GM21526 (cell line): ENCODE data around the gene CMC1.
A peak's percentile ranks its signal among the peaks of the same experiment; 100 is the strongest.
"Not testable (repeated sequence)": the region's sequence is repeated elsewhere in the genome, so short reads cannot be mapped to it uniquely, and the experiment has no call there.

ENCODE experiments used
- ATAC-seq: cut with Tn5 transposase; IDR thresholded peaks from one replicate; pipeline ENCODE4 v1.9.1; 2021; ENCODE audit warnings: moderate library complexity; ENCODE audit not compliant: unreplicated experiment, low FRiP score

The CMC1 gene

DNA sequence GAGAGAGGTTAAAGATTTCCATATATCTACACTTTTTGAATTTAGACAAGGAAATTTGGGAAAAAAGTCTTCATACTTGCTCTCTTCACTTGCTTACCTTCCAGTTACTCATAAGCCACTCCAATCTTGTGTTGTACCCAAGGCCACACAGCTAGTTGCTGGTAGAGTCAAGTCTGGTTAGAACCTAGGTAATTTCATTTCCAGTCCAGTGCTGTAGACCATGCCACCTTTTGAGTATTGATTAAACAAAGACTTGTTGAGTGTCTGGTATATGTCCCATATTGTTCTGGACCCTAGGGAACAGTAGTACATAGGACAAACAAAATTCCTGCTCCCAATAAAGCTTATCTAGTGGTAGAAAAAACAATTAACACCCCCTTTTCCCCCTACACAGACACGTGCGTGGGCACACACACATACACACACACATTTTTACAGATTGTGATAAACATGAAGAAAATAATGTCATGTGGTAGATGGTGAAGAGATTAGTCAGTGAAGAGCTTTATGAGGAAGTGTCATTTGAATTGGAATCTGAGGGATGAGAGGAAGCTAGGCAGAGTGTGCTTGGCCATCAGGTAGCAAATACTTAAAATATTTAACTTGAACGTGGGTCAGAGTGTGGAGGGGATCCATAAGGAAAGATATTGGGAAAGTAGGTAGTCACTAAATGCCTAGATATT, 2.1 kb downstream of the CMC1 start:
- no peak for ATAC-seq

DNA sequence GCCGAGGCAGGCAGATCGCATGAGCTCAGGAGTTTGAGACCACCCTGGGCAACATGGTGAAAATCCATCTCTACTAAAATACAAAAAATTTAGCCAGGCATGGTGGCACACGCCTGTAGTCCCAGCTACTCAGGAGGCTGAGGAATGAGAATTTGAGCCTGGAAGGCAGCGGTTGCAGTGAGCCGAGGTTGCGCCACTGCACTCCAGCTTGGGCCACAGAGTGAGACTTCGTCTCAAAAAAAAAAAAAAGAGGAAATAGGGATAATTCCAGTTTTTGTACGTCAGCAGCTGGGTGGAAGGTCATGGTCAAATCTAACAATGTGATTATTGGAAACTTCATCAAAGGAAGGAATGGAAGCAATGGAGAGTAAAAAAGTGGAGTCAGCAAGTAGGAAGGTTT, 3.1 kb downstream of the CMC1 start:
- ATAC-seq, result no peak

DNA sequence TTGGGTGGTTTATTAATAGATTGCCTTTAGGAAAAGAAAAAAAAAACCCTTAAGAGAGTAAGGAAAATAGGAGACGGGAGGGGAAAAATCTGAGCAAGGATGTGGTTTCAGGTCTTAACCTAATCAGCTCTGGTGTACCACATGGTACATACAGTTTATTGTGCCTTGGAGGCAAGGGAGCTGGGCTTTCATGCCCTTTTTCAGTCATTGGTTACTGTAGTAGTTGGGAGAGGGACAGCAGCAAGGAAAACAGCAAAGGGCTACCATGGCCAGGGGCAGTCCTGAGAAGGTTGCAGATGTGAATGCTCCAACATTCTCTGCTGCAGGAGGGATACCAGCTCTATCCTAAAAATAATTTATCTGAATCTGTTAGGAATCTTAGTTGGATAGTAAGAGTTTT, 5.9 kb downstream of the CMC1 start:
- ATAC-seq, result no peak

DNA sequence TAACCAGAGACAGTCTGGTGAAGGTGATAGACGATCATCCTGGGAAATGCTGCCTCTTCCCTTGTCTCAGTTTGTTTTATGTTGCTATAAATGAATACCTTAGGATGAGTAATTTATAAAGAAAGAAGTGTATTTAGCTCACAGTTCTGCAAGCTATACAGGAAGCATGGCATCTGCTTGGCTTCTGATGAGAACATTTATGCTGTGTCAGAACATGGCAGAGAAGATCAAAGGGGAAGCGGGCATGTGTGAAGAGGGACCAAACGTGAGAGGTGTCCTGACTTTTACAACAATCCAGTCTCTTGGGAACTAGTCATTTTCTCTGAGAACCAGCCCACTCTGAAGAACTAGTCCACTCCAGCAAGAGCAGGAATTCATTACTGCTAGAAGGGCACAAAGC, 9.6 kb downstream of the CMC1 start:
- ATAC-seq, result no peak

DNA sequence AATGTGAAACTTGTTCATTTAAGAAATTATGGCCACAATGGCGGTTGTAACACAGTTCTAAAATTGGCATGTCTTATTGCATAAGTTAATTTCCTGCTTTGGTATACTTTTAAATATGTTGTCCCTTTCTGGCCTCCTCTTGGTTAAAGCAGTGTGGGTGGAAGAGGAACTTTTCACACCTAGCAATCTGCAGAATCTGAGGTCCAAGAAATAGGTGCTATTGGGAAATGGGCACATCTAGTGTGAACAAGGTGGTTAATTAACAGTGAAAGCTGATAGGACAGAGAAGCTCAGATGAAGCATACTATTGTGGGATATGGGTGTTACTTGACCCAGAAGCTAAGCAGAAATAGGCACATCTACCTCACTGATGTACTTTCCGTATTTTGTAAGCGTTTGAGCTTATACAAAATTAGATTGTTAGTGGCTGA, 10.6 kb downstream of the CMC1 start:
- ATAC-seq, result no peak

DNA sequence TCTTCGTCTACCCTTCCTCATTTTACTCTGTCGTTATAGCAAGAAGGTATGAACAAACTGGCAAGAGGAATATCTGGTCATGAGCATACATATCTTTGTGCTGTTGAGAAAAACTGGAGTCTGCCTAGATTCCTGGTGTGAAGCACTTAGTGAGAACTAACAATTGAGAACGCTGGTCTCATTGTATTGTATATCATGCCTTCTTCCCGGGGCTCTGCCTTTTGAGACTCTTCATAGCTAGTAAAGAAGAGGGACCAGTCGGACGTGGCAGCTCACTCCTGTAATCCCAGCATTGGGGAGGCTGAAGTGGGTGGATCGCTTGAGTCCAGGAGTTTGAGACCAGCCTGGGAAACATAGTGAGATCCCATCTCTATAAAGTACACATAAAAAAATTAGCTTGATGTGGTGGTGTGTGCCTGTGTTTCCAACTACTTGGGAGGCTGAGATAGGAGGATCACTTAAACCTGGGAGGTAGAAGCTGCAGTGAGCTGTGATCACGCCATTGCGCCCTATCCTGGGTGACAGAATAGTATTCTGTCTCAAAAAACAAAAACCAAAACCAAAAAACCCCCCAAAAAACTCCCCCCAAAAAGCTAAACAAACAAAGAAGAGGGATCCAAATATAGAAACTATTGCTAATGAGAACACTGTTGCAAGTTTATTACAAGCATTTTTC, 11.8 kb downstream of the CMC1 start:
- ATAC-seq, result no peak

DNA sequence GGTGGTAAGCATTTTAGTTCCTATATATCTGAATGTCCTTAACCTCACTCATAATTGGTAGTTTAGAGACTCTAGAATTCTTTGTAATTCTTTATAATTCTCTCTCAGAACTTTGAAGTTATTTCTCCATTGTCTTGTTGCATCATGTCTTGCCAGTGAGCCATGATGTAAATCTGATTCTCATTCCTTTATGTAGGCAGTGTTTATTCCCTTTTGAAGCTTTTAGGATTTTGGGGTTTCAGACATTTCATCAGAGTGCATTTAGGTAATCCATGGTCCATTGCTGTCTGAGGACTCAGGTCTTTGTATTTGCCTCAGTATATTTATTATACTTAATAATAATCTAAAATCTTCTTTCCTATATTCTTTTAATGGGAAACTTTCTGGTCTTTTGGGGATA, 20.6 kb downstream of the CMC1 start:
- no peak for ATAC-seq

DNA sequence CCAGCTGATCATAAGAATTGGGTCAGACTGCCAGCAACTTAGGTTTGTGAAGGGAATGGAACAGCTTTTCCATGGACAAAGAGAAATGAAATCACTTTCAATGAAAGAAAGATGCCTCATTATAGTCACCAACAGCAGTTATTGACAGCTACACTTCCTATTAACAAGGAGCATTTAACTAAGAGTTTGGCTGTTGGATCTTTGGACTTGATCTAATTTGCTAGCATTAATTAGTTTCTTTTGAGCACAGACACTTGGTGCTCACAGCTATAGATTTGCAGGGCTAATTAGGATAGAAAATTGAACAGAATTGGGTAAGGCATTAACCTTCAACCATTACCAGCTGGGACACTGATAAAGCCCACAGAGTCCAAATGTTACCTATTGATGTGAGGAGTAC, 24.2 kb downstream of the CMC1 start:
- no peak for ATAC-seq

DNA sequence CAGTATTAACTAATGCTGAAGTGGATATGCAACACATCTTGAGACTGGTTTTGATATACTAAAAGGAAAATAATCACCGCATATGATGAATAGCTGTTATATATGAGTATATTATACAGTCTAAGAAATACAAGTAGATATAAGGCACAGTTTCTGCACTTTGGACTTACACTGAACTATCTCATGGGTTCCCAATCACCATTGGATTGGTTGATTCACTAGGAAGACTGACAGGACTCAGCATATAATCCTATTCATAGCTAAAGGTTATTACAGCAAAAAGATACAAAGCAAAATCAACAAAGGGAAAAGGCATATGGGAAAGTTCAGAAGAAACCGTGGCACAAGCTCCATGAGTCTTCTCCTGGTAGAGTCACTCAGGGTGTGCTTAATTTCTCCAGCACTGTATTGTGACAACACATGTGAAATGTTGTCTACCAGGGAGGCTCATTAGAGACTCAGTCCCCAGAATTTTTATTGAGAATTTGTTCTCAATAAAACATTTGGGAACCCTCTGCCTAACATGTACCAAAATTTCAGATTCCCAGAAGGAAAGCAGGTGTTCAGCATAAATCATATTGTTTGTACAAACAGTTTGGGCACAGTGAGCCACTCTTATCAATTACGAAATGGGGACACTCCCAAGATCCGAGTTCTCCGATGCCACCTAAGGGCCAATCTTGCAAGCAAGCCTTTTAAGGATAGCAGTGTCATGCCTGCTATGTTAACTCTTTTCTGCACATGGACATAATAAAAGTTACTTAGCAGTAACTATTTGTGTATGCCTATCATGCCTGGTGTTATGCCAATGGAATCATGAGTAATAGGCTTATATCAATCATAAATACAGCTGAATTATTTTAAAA, 26.8 kb downstream of the CMC1 start:
- no peak for ATAC-seq

DNA sequence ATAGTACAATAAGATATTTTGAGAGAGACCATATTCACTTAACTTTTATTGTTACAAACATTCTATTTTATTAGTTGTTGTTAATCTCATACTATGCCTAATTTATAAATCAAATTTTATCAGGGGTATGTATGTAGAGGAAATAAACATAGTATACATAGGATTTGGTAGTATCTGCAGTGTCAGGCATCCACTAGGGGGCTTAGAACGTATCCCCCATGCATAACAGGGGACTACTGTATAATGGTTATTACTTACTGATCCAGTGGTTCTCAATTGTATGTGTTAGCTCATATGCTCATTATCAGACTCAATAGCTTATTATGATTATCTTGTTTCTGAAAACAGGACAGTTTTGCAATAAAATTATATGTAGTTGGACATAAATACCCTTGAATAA, 27.6 kb downstream of the CMC1 start:
- ATAC-seq, result no peak

DNA sequence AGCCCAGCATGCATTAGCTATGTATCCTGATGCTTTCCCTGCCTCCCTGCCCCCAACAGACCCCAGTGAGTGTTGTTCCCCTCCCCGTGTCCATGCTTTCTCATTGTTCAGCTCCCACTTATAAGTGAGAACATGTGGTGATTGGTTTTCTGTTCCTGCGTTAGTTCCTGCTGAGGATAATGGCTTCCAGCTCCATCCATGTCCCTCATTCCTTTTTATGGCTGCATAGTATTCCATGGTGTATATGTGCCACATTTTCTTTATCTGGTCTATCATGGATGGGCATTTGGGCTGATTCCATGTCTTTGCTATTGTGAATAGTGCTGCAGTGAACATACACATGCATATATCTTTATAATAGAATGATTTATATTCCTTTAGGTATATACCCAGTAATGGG, 28.5 kb downstream of the CMC1 start:
- ATAC-seq, result not testable (repeated sequence)

DNA sequence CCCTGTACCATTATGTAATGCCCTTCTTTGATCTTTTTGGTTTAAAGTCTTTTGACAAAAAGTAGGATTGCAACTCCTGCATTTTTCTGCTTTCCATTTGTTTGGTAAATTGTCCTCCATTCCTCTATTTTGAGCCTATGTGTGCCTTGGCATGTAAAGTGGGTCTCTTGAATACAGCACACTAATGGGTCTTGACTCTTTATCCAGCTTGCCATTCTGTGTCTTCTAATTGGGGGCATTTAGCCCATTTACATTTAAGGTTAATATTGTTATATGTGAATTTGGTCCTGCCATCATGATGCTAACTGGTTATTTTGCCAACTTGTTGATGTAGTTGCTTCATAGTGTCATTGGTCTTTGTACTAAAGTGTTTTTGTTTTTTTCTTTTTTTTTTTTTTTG, 32.4 kb downstream of the CMC1 start:
- ATAC-seq, result no peak

DNA sequence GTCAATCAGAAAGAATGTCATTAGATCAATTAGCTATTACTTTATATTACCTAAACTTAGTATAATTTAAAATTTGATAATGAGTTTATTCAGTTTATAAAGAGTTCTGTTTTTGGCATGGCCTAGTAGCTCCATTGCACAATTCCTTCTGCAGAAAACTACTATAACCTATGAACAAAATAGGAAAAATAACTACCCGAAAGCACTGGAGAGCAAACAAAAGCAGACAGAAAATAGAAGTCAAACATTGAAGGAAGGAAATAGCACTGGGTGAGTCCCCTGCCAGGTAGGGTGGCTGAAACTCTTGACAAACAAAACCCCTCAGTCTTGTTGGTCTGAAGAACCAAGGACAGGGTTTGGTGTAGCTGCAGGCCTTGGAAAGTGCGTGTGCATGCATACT, 37.5 kb downstream of the CMC1 start:
- no peak for ATAC-seq

DNA sequence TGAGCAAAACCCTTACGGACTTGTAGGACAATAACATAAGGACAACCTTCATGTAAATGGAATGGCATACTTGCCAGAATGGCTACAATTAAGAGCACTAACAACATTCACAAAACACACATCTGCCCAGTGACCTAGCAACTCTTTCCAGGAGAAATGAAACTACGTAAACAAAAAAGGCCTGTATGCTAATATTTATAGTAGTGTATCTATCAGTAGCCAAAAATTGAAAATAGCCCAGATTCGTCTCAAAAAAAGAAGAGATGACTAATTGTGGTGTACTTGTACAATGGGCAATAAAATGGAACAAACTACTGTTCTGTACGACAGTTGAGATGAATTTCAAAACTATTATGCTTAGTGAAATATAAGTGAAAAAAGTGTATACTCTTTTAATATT, 38.4 kb downstream of the CMC1 start:
- ATAC-seq, result no peak

DNA sequence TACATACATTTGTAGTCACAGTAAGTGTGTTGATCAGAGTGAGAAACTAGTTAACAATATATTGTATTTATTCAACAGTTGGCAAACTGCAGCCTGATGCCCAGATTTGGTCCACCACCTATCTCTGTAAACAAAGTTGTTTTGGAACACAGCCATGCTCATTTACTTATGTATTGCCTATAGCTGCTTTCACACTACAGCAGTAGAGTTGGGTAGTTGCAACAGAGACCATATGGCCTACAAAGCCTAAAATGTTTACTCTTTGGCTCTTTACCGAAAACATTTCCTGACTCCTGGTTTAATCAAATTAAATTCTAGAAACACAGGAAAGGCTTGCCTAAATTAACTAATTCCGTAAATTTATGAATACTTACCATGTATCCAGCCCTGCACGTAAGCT, 39.4 kb downstream of the CMC1 start:
- no peak for ATAC-seq

DNA sequence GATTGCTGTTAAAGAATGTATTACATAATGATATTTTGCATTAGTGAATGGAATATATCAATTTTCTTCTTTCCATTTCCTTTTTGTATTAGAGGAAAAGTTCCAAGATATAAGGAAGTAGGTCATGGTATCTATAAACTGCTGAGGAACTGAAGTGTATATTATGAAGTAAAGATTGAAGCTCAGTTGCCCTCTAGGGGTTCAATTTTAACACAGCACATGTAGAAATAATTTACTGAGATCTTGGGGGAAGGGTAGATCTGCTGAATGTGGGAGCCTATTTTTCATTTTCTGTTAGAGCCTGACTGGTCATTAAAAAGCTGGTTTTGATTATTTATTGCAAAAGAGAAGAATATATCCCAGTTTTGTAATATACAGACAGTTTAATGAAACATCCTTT, 45.2 kb downstream of the CMC1 start:
- ATAC-seq, result peak; percentile 87

DNA sequence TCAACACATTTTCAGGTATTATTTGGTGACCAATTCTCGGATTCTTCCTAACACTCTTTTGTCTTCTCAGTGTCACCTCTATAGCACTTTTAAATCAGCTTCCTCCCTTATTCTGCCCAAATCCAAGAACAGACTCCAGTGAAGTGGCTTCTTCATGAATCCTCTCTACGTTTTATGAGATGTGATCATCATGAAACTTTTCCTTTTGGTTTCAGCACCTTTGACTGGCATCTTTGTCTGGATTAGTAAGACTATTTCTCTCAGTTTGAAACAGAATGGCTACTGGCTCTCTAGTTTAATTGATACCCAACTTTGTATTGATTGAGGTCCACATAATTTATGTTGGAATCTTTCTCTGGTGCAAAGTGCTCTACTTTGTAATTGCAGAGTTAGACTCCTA, 45.6 kb downstream of the CMC1 start:
- ATAC-seq, result no peak

DNA sequence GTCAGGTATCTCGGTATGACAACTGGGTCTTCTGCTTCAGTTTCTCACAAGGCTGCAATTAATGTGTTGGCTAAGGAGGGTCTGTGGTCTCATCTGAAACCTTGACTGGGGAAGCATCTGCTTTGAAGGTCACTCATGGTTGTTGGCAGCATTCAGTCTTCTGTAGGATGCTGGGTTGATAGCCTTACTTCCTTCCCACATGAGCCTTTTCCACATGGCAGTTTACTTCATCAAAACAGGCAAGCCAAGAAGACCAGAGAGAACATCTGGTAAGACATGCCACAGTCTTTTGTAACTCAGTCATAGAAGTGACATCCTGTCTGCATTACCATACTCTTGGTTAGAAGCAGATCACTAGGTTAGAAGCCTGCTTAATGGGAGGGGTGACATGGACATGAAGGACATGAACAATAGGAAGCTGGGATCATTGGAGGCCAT, 49.5 kb downstream of the CMC1 start:
- ATAC-seq, result no peak

DNA sequence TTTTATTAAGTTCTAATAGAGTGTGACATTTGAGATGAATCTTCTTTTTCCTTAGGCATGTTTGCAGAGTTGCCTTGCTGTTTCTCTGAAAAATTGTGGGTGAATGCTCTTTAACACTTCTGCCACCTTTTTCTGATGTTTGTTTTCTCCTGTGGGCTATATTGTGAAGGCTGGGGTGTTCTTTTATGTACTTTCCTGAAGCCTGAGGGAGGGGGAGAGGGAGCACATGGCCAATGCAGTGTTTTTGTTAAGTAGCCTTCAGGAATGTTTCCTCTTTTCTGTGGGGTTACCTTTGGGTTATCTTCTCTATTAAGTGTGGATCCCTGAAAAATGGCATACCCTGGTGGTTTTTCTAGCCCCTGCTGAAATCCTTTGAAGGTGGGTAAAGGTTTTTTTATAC, 50.2 kb downstream of the CMC1 start:
- no peak for ATAC-seq

DNA sequence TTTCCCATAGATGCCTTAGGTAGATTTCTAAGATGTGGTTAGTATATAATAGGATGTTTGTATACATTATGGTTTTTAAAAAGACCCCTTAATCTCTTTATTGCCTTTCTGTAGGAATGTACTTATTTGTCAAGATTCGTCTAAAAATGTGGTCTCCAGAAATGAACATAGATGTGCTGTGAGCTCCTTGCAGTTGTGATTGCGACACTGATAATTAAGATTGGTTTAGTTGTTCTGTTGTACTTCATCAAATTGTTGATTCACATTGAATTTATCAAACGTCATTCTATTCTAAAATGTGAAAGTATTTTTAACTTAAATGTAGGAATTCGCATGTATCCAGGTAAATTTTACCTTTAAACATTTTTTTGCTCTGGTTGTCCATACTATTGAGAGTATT, 51.2 kb downstream of the CMC1 start:
- ATAC-seq, result no peak

DNA sequence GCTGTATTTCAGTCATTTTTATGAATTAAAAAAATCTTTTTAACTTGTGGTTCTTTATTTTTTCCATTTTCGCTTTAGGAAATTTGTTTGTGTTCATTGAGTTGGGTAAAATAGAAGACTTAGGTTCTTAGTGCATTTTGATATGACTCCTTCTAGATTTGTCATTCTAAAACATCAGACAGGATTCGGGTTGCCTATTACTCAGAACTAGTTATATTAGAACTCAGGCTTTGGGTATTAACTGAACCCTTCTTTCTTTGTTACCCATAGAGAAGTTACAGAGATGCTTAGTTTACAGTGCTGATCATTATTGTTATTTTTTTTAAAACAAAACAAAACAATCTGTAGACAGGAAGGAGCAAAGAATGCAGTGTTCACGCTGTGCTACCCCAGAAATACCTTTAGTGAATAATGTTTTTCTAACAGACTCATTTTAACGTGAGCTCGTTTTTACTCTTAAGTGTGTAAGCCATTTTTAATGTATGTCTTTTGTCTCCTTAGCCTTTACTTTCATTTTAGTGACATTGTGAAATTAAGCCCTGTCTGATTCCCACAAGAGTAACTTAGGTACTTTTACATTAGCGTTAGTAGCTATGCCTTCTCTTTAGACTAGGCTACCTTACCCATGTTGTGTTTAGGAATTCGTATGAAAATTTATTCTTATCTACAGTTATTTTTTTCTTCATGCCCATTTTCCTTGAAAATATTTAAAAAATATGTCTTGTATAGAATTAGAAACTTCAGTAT, 53.4 kb downstream of the CMC1 start:
- no peak for ATAC-seq
